ENCODE data around the gene SCAMP3. TPM values are rescaled to one million over a fixed set of nuclear protein-coding genes. Genes with fewer than 3 reads are reported as not detected.

The SCAMP3 gene
- polyA plus RNA-seq, 1 experiment: 104 TPM

GRCh38 chr1:155263067-155263466, 907 bp upstream of the SCAMP3 start:
- H3K9me3 ChIP-seq (ENCODE audit: control insufficient read depth, insufficient read depth, low read length): no peaks in the 10 kb centered on the region; the same call in 1 of the 2 replicates
- H3K27me3 ChIP-seq (ENCODE audit: control insufficient read depth, insufficient read depth, low read length): no peaks in the 10 kb centered on the region
- peak overlapping the region; percentile 39 for H3K27ac ChIP-seq (ENCODE audit: low read depth, low read length)
- no peak overlapping the region for H3K4me3 ChIP-seq (ENCODE audit: low read depth, low read length)
- no peak for DNase-seq (ENCODE audit: low read depth, low spot score)
- POLR2A ChIA-PET: interaction anchor here (1.1 kb wide), 1 partner anchor 10 kb away, joined by 3 read pairs; the partner anchor contains the start of gene CLK2
- CTCF ChIA-PET: interaction anchor here (1.9 kb wide), 1 partner anchor 12 kb away, joined by 13 read pairs; no protein-coding TSS in a partner anchor
- TF ChIP-seq CTCF (IDR thresholded peaks at IDR 0.05; ENCODE audit: low read depth, low read length): no peak

- ChIA-PET CTCF (interaction anchor here (1.0 to 4.9 kb wide), 3 partner anchors 11 to 89 kb away, joined by 3 to 55 read pairs (median 3); partner anchors contain the start of genes HCN3 and KRTCAP2), POLR2A (interaction anchor here (1.0 to 2.4 kb wide), 4 partner anchors 9 to 387 kb away, joined by 3 to 18 read pairs (median 8); partner anchors contain the start of gene CLK2)
- H3K9me3 ChIP-seq (ENCODE audit: control insufficient read depth, insufficient read depth, low read length): no peaks in the 10 kb centered on the region; the same call in 1 of the 2 replicates
- TF ChIP-seq CTCF (IDR thresholded peaks at IDR 0.05; ENCODE audit: low read depth, low read length): no peak
- H3K27me3 ChIP-seq (ENCODE audit: control insufficient read depth, insufficient read depth, low read length): no peaks in the 10 kb centered on the region
- peak overlapping the region; percentile 81 for H3K27ac ChIP-seq (ENCODE audit: low read depth, low read length)
- peak overlapping the region; percentile 96 for H3K4me3 ChIP-seq (ENCODE audit: low read depth, low read length)
- no peak for DNase-seq (ENCODE audit: low read depth, low spot score)
Observed at GRCh38 chr1:155261493-155261851, 688 bp downstream of the SCAMP3 start.

- ChIA-PET CTCF (interaction anchor here (0.6 to 4.9 kb wide), 7 partner anchors 8 to 420 kb away, joined by 3 to 55 read pairs (median 4); partner anchors contain the start of gene HCN3), POLR2A (interaction anchor here (0.6 to 2.4 kb wide), 3 partner anchors 9 to 61 kb away, joined by 3 to 18 read pairs (median 4); partner anchors contain the start of genes CLK2 and RUSC1)
Observed at GRCh38 chr1:155260276-155260675, 1.9 kb downstream of the SCAMP3 start.

GRCh38 chr1:155256058-155256852, 5.9 kb downstream of the SCAMP3 start:
- no peak for DNase-seq (ENCODE audit: low read depth, low spot score)
- POLR2A ChIA-PET: interaction anchor here (1.0 to 1.1 kb wide), 2 partner anchors 17 to 21 kb away, joined by 3 to 11 read pairs; partner anchors contain the start of genes CLK2 and HCN3
- Histone ChIP-seq H3K9me3 (ENCODE audit: control insufficient read depth, insufficient read depth, low read length) (no peaks in the 10 kb centered on the region; the same call in 1 of the 2 replicates), H3K27me3 (ENCODE audit: control insufficient read depth, insufficient read depth, low read length) (no peaks in the 10 kb centered on the region), H3K4me3 (ENCODE audit: low read depth, low read length) (peak overlapping the region; percentile 77), H3K27ac (ENCODE audit: low read depth, low read length) (peak overlapping the region; percentile 86)
- CTCF ChIA-PET: interaction anchor here (0.5 to 1.5 kb wide), 4 partner anchors 9 to 392 kb away, joined by 3 to 5 read pairs (median 3); no protein-coding TSS in a partner anchor
- TF ChIP-seq CTCF (IDR thresholded peaks at IDR 0.05; ENCODE audit: low read depth, low read length): no peak

More at GRCh38 chr1:155260276-155260675, 1.9 kb downstream of the SCAMP3 start:
- Histone ChIP-seq H3K27ac (ENCODE audit: low read depth, low read length) (peak overlapping the region; percentile 11), H3K27me3 (ENCODE audit: control insufficient read depth, insufficient read depth, low read length) (no peaks in the 10 kb centered on the region), H3K4me3 (ENCODE audit: low read depth, low read length) (no peak overlapping the region), H3K9me3 (ENCODE audit: control insufficient read depth, insufficient read depth, low read length) (no peaks in the 10 kb centered on the region; the same call in 1 of the 2 replicates)
- no peak for TF ChIP-seq CTCF (IDR thresholded peaks at IDR 0.05; ENCODE audit: low read depth, low read length)
- DNase-seq (ENCODE audit: low read depth, low spot score): no peak
